Upper lobe of right lung (tissue), 1 donor: ENCODE data around the gene CMIP. TPM values are rescaled to one million over a fixed set of nuclear protein-coding genes. Genes with fewer than 3 reads are reported as not detected.

Source experiments
- ATAC-seq: fragments of 200-7000 bp; cut with Tn5 transposase; one replicate; pipeline ENCODE4 v1.9.1; 2020; ENCODE audit warnings: mild to moderate bottlenecking, moderate library complexity
- DNase-seq: peaks from one replicate; pipeline ENCODE4 v3.0.0-alpha.2; 2020
- H3K27ac ChIP-seq: fragments of 200-600 bp; one replicate; pipeline ENCODE4 v1.8.0; 2022
- H3K27me3 ChIP-seq: fragments of 200-600 bp; one replicate; pipeline ENCODE4 v1.8.0; 2022; ENCODE audit warnings: mild to moderate bottlenecking
- H3K36me3 ChIP-seq: fragments of 200-600 bp; one replicate; pipeline ENCODE4 v1.8.0; 2022
- H3K4me1 ChIP-seq: fragments of 200-600 bp; one replicate; pipeline ENCODE4 v1.8.0; 2022
- H3K4me3 ChIP-seq: fragments of 200-600 bp; one replicate; pipeline ENCODE4 v1.8.0; 2022; ENCODE audit warnings: mild to moderate bottlenecking
- H3K9me3 ChIP-seq: fragments of 200-600 bp; one replicate; pipeline ENCODE4 v1.8.0; 2022
- intact Hi-C: fragments of 100-400 bp; cut with DNase I; formaldehyde crosslinking; loops from one replicate; pipeline ENCODE4 v1.11.0; 2022
- total RNA-seq: library from RNA; stranded (reverse); fragmentation: NEBNext Ultra II Directional; extraction: Animal tissue kit (Norgen Biotek cat#: 25700); gene quantifications from one replicate; pipeline ENCODE4 v1.2.1, GENCODE V29; 2021
- TF ChIP-seq, protein P1 (sequence below): fragments of 200-600 bp; IDR thresholded peaks from one replicate; pipeline ENCODE4 v1.8.0; 2022; ENCODE audit warnings: antibody characterized with exemption
- donor health status: DM: no; HTN: yes; CAD: no; lungs with severe emphysema.

CMIP gene
- total RNA-seq, 1 donor from 2014 or later, result 73.8 TPM

GRCh38 chr16:81572386-81573144, 128.0 kb downstream of the CMIP start:
- ATAC-seq (no peak), DNase-seq (no peak)
- no peak overlapping the region for H3K27ac ChIP-seq
- H3K36me3 ChIP-seq, result no peaks in the 10 kb centered on the region
- no peaks in the 10 kb centered on the region for H3K9me3 ChIP-seq
- TF ChIP-seq, protein P1, sequence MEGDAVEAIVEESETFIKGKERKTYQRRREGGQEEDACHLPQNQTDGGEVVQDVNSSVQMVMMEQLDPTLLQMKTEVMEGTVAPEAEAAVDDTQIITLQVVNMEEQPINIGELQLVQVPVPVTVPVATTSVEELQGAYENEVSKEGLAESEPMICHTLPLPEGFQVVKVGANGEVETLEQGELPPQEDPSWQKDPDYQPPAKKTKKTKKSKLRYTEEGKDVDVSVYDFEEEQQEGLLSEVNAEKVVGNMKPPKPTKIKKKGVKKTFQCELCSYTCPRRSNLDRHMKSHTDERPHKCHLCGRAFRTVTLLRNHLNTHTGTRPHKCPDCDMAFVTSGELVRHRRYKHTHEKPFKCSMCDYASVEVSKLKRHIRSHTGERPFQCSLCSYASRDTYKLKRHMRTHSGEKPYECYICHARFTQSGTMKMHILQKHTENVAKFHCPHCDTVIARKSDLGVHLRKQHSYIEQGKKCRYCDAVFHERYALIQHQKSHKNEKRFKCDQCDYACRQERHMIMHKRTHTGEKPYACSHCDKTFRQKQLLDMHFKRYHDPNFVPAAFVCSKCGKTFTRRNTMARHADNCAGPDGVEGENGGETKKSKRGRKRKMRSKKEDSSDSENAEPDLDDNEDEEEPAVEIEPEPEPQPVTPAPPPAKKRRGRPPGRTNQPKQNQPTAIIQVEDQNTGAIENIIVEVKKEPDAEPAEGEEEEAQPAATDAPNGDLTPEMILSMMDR, result no peak
- no peaks in the 10 kb centered on the region for H3K4me1 ChIP-seq
- no peak overlapping the region for H3K4me3 ChIP-seq
- intact Hi-C loops, result no loop called here
- H3K27me3 ChIP-seq, result no peaks in the 10 kb centered on the region

- Histone ChIP-seq H3K27me3 (no peaks in the 10 kb centered on the region), H3K36me3 (no peaks in the 10 kb centered on the region), H3K9me3 (no peaks in the 10 kb centered on the region), H3K4me1 (no peaks in the 10 kb centered on the region), H3K27ac (no peak overlapping the region), H3K4me3 (no peak overlapping the region)
- intact Hi-C loops, result no loop called here
- ATAC-seq (no peak), DNase-seq (no peak)
- TF ChIP-seq, protein P1, result no peak
These were observed 129.0 kb downstream of the CMIP start for GRCh38 chr16:81573533-81574020.

GRCh38 chr16:81574168-81574567, 129.6 kb downstream of the CMIP start:
- Histone ChIP-seq H3K4me1 (no peaks in the 10 kb centered on the region), H3K36me3 (no peaks in the 10 kb centered on the region), H3K9me3 (no peaks in the 10 kb centered on the region), H3K27ac (no peak overlapping the region), H3K4me3 (no peak overlapping the region), H3K27me3 (no peaks in the 10 kb centered on the region)
- TF ChIP-seq, protein P1, result no peak
- no peak for DNase-seq
- no peak for ATAC-seq
- intact Hi-C loops, result no loop called here

DNA sequence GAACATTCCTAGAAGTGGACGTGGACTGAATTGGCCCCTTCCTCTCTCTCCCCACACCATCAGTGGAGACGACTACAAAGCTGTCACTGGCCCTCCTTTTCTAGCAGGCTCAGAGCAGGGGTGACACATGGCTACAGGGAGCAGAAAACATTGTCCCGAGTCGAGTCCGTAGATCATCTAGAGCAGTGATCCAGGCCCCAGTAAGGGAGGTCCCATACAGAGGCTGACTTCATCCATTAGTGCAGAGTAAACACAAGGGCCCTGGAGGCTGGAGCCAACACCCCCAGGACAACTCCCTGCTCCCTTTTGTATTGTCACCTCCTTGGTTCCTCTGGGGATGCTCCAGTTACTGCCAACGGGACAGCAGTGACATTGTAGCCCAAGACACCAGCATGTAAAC, 130.7 kb downstream of the CMIP start:
- H3K27ac ChIP-seq, result no peak overlapping the region
- H3K9me3 ChIP-seq, result no peaks in the 10 kb centered on the region
- H3K4me3 ChIP-seq, result no peak overlapping the region
- no peak for DNase-seq
- no peaks in the 10 kb centered on the region for H3K36me3 ChIP-seq
- H3K27me3 ChIP-seq, result no peaks in the 10 kb centered on the region
- TF ChIP-seq, protein P1, result no peak
- H3K4me1 ChIP-seq, result no peaks in the 10 kb centered on the region
- intact Hi-C loops, result no loop called here
- no peak for ATAC-seq

DNA sequence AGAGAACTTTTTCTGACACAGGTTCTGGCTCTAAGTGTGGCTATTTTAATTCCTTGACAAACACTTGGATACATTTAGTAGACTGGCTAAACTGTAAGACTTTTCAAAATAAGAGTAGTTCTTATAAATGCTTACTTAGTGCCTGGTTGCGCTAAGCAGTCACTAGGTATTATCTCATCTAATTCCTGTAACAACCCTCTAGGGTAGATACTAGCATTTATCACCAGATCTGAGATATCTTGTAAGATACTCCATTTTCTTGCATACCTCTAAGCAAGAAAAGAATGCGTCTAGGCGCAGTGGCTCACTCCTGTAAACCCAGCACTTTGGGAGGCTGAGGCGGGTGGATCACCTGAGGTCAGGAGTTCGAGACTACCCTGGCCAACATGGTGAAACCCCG, 131.2 kb downstream of the CMIP start:
- DNase-seq (no peak), ATAC-seq (no peak)
- intact Hi-C loops, result no loop called here
- TF ChIP-seq, protein P1, result no peak
- Histone ChIP-seq H3K4me3 (no peak overlapping the region), H3K36me3 (no peaks in the 10 kb centered on the region), H3K9me3 (no peaks in the 10 kb centered on the region), H3K27me3 (no peaks in the 10 kb centered on the region), H3K4me1 (no peaks in the 10 kb centered on the region), H3K27ac (no peak overlapping the region)
